ENCODE data around the gene CENPV.
A peak's percentile ranks its signal among the peaks of the same experiment; 100 is the strongest.

GRCh38 chr17:16353317-16354174 is at the start of gene CENPV:
- TF ChIP-seq CTCF (IDR thresholded peaks at IDR 0.05) (no peak), POLR2A (IDR thresholded peaks at IDR 0.05) (peak in 1 of 2 donors; percentile 15), EP300 (IDR thresholded peaks at IDR 0.05) (no peak)
